ENCODE results near the gene ZCWPW1.
"Not testable (repeated sequence)": the region's sequence is repeated elsewhere in the genome, so short reads cannot be mapped to it uniquely, and the experiment has no call there.

ZCWPW1 gene

DNA sequence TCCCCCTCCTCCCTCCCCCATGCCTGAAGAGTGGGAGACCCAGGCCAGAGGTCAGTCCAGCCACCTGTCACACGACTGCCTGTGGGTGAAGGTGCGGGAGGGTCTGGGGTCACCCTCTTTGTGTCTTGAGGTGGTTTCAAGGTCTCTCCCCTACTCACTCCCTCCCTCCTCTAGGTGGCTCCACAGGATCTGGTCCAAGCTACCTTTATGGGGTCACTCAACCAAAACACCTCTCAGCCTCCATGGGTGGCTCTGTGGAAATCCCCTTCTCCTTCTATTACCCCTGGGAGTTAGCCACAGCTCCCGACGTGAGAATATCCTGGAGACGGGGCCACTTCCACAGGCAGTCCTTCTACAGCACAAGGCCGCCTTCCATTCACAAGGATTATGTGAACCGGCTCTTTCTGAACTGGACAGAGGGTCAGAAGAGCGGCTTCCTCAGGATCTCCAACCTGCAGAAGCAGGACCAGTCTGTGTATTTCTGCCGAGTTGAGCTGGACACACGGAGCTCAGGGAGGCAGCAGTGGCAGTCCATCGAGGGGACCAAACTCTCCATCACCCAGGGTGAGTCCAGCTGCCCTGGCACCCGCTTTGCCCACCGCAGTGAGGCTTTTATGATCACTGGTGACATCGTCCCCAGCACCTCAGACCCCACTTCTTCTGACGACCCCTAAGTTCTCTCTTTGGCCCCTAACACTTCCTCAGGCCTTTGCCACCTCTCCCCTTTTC lies 54.5 kb downstream of the ZCWPW1 start:
- not testable (repeated sequence) for H3K36me3 ChIP-seq (ENCODE audit: control insufficient read depth, insufficient read depth, low read length); H3K27ac ChIP-seq (ENCODE audit: insufficient read depth, low read length, poor library complexity, severe bottlenecking); H3K9me3 ChIP-seq (ENCODE audit: control insufficient read depth, low read length); DNase-seq; H3K4me1 ChIP-seq (ENCODE audit: control insufficient read depth, insufficient read depth, low read length, poor library complexity, severe bottlenecking); H3K4me3 ChIP-seq (ENCODE audit: insufficient read depth, low read depth, low read length, poor library complexity, severe bottlenecking); H3K27me3 ChIP-seq (replicated peaks; ENCODE audit: control insufficient read depth, insufficient read depth, low read length, poor library complexity, severe bottlenecking)

DNA sequence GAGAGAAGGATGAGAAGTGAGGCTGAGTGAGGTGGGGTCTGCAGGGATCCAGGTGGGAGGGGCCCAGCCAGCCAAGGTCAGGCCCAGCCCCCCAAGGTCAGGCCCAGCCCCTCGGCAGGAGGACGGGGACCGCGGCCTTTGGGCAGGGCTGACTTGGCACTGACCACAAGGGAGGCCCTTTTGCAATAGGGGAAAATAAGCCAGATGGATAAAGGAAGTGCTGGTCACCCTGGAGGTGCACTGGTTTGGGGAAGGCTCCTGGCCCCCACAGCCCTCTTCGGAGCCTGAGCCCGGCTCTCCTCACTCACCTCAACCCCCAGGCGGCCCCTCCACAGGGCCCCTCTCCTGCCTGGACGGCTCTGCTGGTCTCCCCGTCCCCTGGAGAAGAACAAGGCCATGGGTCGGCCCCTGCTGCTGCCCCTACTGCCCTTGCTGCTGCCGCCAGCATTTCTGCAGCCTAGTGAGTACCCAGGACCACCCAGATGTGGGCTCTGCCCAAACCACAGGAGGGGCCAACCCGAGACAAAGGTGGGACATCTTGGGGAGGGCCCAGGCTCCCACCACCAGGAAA lies 55.2 kb downstream of the ZCWPW1 start, which contains the start of gene PILRA:
Gene PILRA (plus strand): TSS at position 227 of the 571 bp plus-strand sequence. CDS start 170 bp downstream, at position 397.
- Histone ChIP-seq H3K9me3 (ENCODE audit: control insufficient read depth, low read length) (no peaks in the 10 kb centered on the region), H3K4me3 (ENCODE audit: insufficient read depth, low read depth, low read length, poor library complexity, severe bottlenecking) (no peak within 1 kb of the TSS), H3K4me1 (ENCODE audit: control insufficient read depth, insufficient read depth, low read length, poor library complexity, severe bottlenecking) (no peaks in the 10 kb centered on the region), H3K27ac (ENCODE audit: insufficient read depth, low read length, poor library complexity, severe bottlenecking) (no peak within 1 kb of the TSS), H3K27me3 (replicated peaks; ENCODE audit: control insufficient read depth, insufficient read depth, low read length, poor library complexity, severe bottlenecking) (no peaks in the 10 kb centered on the region), H3K36me3 (ENCODE audit: control insufficient read depth, insufficient read depth, low read length) (no peaks in the 10 kb centered on the region)
- DNase-seq: no peak

DNA sequence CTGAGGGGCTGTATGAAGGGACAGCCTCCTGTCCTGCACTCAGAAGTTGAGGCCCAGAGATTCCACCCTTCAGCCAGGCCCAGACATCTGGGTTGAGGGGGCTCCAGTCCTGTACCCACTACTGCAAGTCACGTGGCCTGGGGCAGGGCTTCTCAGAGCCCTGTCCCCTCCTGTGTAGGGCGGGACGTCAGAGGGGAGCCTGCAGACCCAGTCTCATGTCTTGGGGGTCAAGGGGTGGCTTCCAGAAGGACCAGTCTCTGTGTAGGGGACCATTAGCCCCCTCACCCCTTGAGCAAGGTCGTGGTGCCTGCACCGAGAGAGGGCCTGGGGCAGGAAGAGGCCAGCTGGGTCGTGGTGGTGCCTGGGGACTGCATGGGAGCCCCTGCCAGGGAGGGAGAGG lies 55.8 kb downstream of the ZCWPW1 start:
- H3K27me3 ChIP-seq (replicated peaks; ENCODE audit: control insufficient read depth, insufficient read depth, low read length, poor library complexity, severe bottlenecking): no peaks in the 10 kb centered on the region
- no peaks in the 10 kb centered on the region for H3K4me1 ChIP-seq (ENCODE audit: control insufficient read depth, insufficient read depth, low read length, poor library complexity, severe bottlenecking)
- H3K36me3 ChIP-seq (ENCODE audit: control insufficient read depth, insufficient read depth, low read length): no peaks in the 10 kb centered on the region
- H3K27ac ChIP-seq (ENCODE audit: insufficient read depth, low read length, poor library complexity, severe bottlenecking): no peak overlapping the region
- no peak overlapping the region for H3K4me3 ChIP-seq (ENCODE audit: insufficient read depth, low read depth, low read length, poor library complexity, severe bottlenecking)
- DNase-seq: no peak
- H3K9me3 ChIP-seq (ENCODE audit: control insufficient read depth, low read length): no peaks in the 10 kb centered on the region

DNA sequence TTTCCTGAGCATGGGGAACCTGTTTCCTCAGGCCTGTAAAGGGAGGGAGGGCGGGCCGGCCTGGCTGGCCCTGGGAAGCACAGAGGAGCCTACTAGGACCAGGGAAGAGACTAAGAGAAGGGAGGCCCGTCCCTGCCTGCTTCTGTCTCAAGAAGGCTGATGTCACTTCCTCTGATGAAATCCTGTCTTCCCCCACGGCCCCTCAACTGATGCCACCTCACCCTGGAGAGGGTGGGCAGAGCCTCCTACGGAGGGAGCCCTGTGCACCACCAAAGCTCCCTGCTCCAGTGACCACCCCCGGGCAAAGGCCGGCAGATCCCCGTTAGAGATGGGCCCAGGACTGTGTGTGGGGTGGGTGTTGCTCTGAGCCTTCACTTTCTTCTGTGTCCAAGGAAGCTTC lies 56.2 kb downstream of the ZCWPW1 start:
- DNase-seq: no peak
- H3K4me3 ChIP-seq (ENCODE audit: insufficient read depth, low read depth, low read length, poor library complexity, severe bottlenecking): no peak overlapping the region
- no peaks in the 10 kb centered on the region for H3K4me1 ChIP-seq (ENCODE audit: control insufficient read depth, insufficient read depth, low read length, poor library complexity, severe bottlenecking)
- H3K36me3 ChIP-seq (ENCODE audit: control insufficient read depth, insufficient read depth, low read length): peaks cover 3% of the 10 kb centered on the region
- no peaks in the 10 kb centered on the region for H3K27me3 ChIP-seq (replicated peaks; ENCODE audit: control insufficient read depth, insufficient read depth, low read length, poor library complexity, severe bottlenecking)
- no peaks in the 10 kb centered on the region for H3K9me3 ChIP-seq (ENCODE audit: control insufficient read depth, low read length)
- no peak overlapping the region for H3K27ac ChIP-seq (ENCODE audit: insufficient read depth, low read length, poor library complexity, severe bottlenecking)

DNA sequence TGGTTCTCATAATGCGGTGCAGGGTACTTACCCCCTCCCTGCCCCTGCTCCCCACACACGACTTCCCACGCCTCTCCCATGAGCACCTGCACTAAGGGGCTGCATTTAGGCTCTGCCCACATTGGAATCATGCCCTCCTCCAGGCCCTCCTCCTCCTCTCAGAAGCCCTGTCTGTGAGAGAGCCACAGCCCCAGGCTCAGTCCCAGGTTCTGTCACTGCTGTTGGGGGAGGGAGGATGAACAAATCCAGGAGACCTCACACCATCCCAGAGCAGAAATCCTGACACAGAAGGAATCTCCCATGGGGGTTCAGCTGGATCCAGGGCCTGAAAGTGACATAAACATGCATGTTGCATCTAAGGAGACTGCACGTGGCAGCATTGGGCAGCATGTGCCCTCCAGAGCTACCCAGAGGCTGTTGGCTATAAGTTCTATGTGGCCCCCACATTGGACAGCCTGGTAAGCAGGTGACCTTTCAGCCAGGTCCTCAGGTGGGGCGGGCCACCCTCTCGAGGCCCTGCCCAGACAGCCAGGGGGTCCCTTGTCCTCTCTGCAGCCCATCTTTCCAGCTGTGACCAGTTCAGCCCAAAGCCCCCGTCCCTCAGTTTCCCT lies 56.8 kb downstream of the ZCWPW1 start:
- Histone ChIP-seq H3K27me3 (replicated peaks; ENCODE audit: control insufficient read depth, insufficient read depth, low read length, poor library complexity, severe bottlenecking) (no peaks in the 10 kb centered on the region), H3K9me3 (ENCODE audit: control insufficient read depth, low read length) (no peaks in the 10 kb centered on the region), H3K27ac (ENCODE audit: insufficient read depth, low read length, poor library complexity, severe bottlenecking) (no peak overlapping the region), H3K4me1 (ENCODE audit: control insufficient read depth, insufficient read depth, low read length, poor library complexity, severe bottlenecking) (no peaks in the 10 kb centered on the region), H3K36me3 (ENCODE audit: control insufficient read depth, insufficient read depth, low read length) (peaks cover 3% of the 10 kb centered on the region), H3K4me3 (ENCODE audit: insufficient read depth, low read depth, low read length, poor library complexity, severe bottlenecking) (no peak overlapping the region)
- DNase-seq: no peak

DNA sequence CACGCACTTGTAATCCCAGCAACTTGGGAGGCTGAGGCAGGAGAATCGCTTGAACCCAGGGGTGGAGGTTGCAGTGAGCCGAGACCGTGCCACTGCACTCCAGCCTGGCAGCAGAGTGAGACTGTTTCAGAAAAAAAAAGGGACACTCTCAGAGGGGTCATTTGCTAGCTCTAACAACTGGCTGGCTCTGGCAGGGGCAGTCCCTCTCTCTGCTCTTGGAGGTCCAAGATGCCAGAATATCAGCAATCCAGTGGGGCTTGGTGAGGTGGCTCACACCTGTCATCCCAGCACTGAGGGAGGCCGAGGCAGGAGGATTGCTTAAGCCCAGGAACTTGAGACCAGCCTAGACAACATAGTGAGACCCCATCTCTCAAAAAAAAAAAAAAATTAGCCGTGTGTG lies 57.8 kb downstream of the ZCWPW1 start:
- Histone ChIP-seq H3K4me1 (ENCODE audit: control insufficient read depth, insufficient read depth, low read length, poor library complexity, severe bottlenecking) (no peaks in the 10 kb centered on the region), H3K9me3 (ENCODE audit: control insufficient read depth, low read length) (no peaks in the 10 kb centered on the region), H3K4me3 (ENCODE audit: insufficient read depth, low read depth, low read length, poor library complexity, severe bottlenecking) (no peak overlapping the region), H3K36me3 (ENCODE audit: control insufficient read depth, insufficient read depth, low read length) (peaks cover 3% of the 10 kb centered on the region), H3K27ac (ENCODE audit: insufficient read depth, low read length, poor library complexity, severe bottlenecking) (no peak overlapping the region), H3K27me3 (replicated peaks; ENCODE audit: control insufficient read depth, insufficient read depth, low read length, poor library complexity, severe bottlenecking) (no peaks in the 10 kb centered on the region)
- DNase-seq: no peak

DNA sequence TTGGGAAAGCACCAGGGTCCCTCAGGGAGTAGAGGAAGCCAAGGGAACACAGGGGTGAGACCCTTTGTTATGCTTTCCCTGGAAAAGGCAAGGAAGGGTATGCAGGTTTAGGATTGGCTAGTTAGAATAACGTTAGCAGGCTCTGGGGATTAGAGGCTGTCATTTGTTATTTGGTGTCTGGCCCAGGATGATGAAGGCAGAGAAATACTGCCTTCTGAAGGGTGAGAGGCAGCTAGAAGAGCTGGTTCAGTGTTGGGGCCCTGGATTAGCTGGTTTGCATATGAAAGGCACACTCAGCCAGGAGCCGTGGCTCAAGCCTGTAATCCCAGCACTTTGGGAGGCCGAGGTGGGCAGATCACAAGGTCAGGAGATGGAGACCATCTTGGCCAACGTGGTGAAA lies 58.2 kb downstream of the ZCWPW1 start:
- H3K27ac ChIP-seq (ENCODE audit: insufficient read depth, low read length, poor library complexity, severe bottlenecking): no peak overlapping the region

DNA sequence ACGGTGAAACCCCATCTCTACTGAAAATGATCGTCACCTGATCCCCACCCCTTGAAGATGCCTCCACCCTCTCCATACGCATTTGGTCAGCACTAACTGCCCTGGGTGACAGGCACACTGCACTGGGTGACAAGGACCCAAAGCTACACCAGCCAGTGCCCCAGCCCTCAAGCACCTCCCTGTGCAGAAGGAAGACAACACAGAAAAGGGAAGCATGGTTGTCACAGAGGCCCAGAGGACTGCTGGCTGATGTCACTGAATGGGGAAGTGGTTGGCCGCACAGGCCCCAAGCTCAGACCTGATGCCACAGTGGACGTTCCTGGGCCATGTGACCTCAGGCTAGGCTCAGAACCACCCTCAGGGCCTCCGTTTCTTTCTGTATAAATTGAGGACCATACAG lies 59.4 kb downstream of the ZCWPW1 start:
- no peaks in the 10 kb centered on the region for H3K27me3 ChIP-seq (replicated peaks; ENCODE audit: control insufficient read depth, insufficient read depth, low read length, poor library complexity, severe bottlenecking)
- H3K27ac ChIP-seq (ENCODE audit: insufficient read depth, low read length, poor library complexity, severe bottlenecking): no peak overlapping the region
- H3K4me3 ChIP-seq (ENCODE audit: insufficient read depth, low read depth, low read length, poor library complexity, severe bottlenecking): no peak overlapping the region
- H3K4me1 ChIP-seq (ENCODE audit: control insufficient read depth, insufficient read depth, low read length, poor library complexity, severe bottlenecking): no peaks in the 10 kb centered on the region
- DNase-seq: no peak
- peaks cover 3% of the 10 kb centered on the region for H3K36me3 ChIP-seq (ENCODE audit: control insufficient read depth, insufficient read depth, low read length)
- H3K9me3 ChIP-seq (ENCODE audit: control insufficient read depth, low read length): no peaks in the 10 kb centered on the region

More for the DNA sequence above, 58.2 kb downstream of the ZCWPW1 start:
- Histone ChIP-seq H3K4me1 (ENCODE audit: control insufficient read depth, insufficient read depth, low read length, poor library complexity, severe bottlenecking) (no peaks in the 10 kb centered on the region), H3K36me3 (ENCODE audit: control insufficient read depth, insufficient read depth, low read length) (peaks cover 3% of the 10 kb centered on the region), H3K4me3 (ENCODE audit: insufficient read depth, low read depth, low read length, poor library complexity, severe bottlenecking) (no peak overlapping the region), H3K9me3 (ENCODE audit: control insufficient read depth, low read length) (no peaks in the 10 kb centered on the region), H3K27me3 (replicated peaks; ENCODE audit: control insufficient read depth, insufficient read depth, low read length, poor library complexity, severe bottlenecking) (no peaks in the 10 kb centered on the region)
- no peak for DNase-seq

DNA sequence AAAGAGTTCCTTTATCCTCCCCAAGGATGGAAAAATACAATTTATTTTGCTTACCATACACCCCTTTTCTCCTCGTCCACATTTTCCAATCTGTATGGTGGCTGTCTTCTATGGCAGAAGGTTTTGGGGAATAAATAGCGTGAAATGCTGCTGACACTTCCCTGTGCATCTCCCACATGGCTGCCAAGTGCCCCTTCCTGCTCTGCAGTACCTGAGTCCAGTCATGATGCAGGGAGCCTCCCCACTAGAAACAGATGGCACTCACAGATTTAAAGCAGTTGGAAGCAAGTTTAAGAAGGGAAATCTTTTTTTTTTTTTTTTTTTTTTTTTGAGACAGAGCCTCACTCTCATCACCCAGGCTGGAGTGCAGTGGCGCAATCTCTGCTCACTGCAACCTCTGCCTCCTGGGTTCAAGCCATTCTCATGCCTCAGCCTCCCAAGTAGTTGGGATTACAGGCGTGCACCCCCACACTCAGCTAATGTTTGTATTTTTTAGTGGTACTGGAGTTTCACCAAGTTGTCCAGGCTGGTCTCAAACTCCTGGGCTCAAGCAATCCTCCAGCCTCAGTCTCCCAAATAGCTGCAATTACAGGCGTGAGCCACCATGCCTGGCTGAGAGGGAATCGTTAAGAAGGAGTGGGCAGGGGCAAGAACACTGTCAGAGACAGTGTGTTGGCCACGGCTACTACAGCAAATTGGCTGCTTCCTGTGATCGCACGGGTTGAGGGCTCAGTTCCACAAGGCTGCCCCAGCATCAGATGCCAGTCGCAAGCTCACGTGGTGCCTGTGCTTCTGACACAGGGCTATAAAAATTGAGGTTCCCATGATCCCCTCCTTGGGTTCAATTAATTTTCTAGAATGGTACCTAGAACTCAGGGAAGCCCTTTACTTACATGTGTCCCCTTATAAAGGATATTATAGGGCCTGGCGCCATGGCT lies 60.6 kb downstream of the ZCWPW1 start:
- H3K27ac ChIP-seq (ENCODE audit: insufficient read depth, low read length, poor library complexity, severe bottlenecking): no peak overlapping the region
- peaks cover 3% of the 10 kb centered on the region for H3K36me3 ChIP-seq (ENCODE audit: control insufficient read depth, insufficient read depth, low read length)
- H3K4me3 ChIP-seq (ENCODE audit: insufficient read depth, low read depth, low read length, poor library complexity, severe bottlenecking): no peak overlapping the region
- no peaks in the 10 kb centered on the region for H3K27me3 ChIP-seq (replicated peaks; ENCODE audit: control insufficient read depth, insufficient read depth, low read length, poor library complexity, severe bottlenecking)
- H3K4me1 ChIP-seq (ENCODE audit: control insufficient read depth, insufficient read depth, low read length, poor library complexity, severe bottlenecking): no peaks in the 10 kb centered on the region
- no peaks in the 10 kb centered on the region for H3K9me3 ChIP-seq (ENCODE audit: control insufficient read depth, low read length)
- DNase-seq: no peak
